GM23248 (cell line): Measurements from ENCODE around the gene GOLGA1. TPM values are rescaled to one million over a fixed set of nuclear protein-coding genes. Genes with fewer than 3 reads are reported as not detected.

Source experiments
- DNase-seq: peaks from one replicate; pipeline ENCODE4 v3.0.0-alpha.2; 2015
- H2AFZ ChIP-seq: fragments of 200-600 bp; sonication (generic); 2 replicates; pipeline ENCODE4 v1.6.1; 2016; ENCODE audit warnings: antibody characterized with exemption
- H3F3A ChIP-seq: fragments of 200-600 bp; sonication (generic); 2 replicates; pipeline ENCODE4 v1.6.1; 2016; ENCODE audit warnings: mild to moderate bottlenecking, antibody characterized with exemption, mixed run types; ENCODE audit not compliant: insufficient read depth
- H3K27ac ChIP-seq: fragments of 200-600 bp; sonication (generic); 2 replicates; pipeline ENCODE4 v1.5.1; 2016; ENCODE audit warnings: mild to moderate bottlenecking
- H3K27me3 ChIP-seq: fragments of 200-600 bp; sonication (generic); replicated peaks from 2 replicates; pipeline ENCODE4 v1.6.1; 2016; ENCODE audit warnings: mild to moderate bottlenecking; ENCODE audit not compliant: insufficient read depth
- H3K36me3 ChIP-seq: fragments of 200-600 bp; sonication (generic); 2 replicates; pipeline ENCODE4 v1.6.1; 2016; ENCODE audit warnings: low read depth, mild to moderate bottlenecking
- H3K4me1 ChIP-seq: fragments of 200-600 bp; sonication (generic); 2 replicates; pipeline ENCODE4 v1.6.1; 2016; ENCODE audit warnings: mild to moderate bottlenecking; ENCODE audit not compliant: insufficient read depth
- H3K4me2 ChIP-seq: fragments of 200-600 bp; sonication (generic); one replicate; pipeline ENCODE4 v1.6.1; 2016; ENCODE audit warnings: mild to moderate bottlenecking; ENCODE audit not compliant: unreplicated experiment
- H3K4me3 ChIP-seq: fragments of 200-600 bp; sonication (generic); 2 replicates; pipeline ENCODE4 v1.5.1; 2016; ENCODE audit warnings: mild to moderate bottlenecking
- H3K79me2 ChIP-seq: fragments of 200-600 bp; sonication (generic); 2 replicates; pipeline ENCODE4 v1.6.1; 2016; ENCODE audit warnings: mild to moderate bottlenecking; ENCODE audit not compliant: insufficient read depth
- H3K9ac ChIP-seq: fragments of 200-600 bp; sonication (generic); 2 replicates; pipeline ENCODE4 v1.6.1; 2016; ENCODE audit warnings: mild to moderate bottlenecking
- H3K9me2 ChIP-seq: fragments of 200-600 bp; sonication (generic); 2 replicates; pipeline ENCODE4 v1.6.1; 2016; ENCODE audit warnings: mixed run types, mild to moderate bottlenecking, moderate library complexity; ENCODE audit not compliant: insufficient read depth
- H3K9me3 ChIP-seq: fragments of 200-600 bp; sonication (generic); one replicate; pipeline ENCODE4 v1.6.1; 2017; ENCODE audit warnings: low read depth
- H4K20me1 ChIP-seq: fragments of 200-600 bp; sonication (generic); 2 replicates; pipeline ENCODE4 v1.6.0; 2016; ENCODE audit not compliant: insufficient read depth
- EZH2 ChIP-seq: fragments of 200-600 bp; sonication (generic); IDR thresholded peaks from 2 replicates; pipeline ENCODE4 v1.6.1; 2018; ENCODE audit warnings: antibody characterized with exemption, mild to moderate bottlenecking; ENCODE audit not compliant: insufficient read depth, poor library complexity, severe bottlenecking
- EZH2phosphoT487 ChIP-seq: fragments of 200-600 bp; sonication (generic); IDR thresholded peaks from 2 replicates; pipeline ENCODE4 v1.6.1; 2018; ENCODE audit warnings: antibody characterized with exemption, moderate library complexity, mild to moderate bottlenecking, low read depth; ENCODE audit not compliant: insufficient read depth
- WGBS, 2 experiments: methylation state at CpG; one replicate each; pipeline ENCODE4 v1.1.6; 2015 to 2017; ENCODE audit warnings: low lambda C conversion rate in 2 of 2, low coverage in 1 of 2; ENCODE audit errors: missing lambda C conversion rate in 2 of 2; 5-methylcytosine and 5-hydroxymethylcytosine counted together
- in situ Hi-C: fragments of 300-500 bp; cut with MboI; formaldehyde crosslinking; loops from 2 replicates; pipeline ENCODE4 v1.15.0; 2020
- polyA plus RNA-seq: library from polyadenylated mRNA; unstranded; fragments of >200 nt; fragmentation: Nextera tagmentation; extraction: Ambion mirVana; gene quantifications from 2 replicates; pipeline ENCODE4 v1.2.1, GENCODE V29; 2016
- small RNA-seq: library from RNA; depleted of rRNA; stranded (forward); fragments of <200 nt; gene quantifications from one replicate; pipeline ENCODE3, GENCODE V24; 2014; ENCODE audit warnings: low read depth, low replicate concordance
- total RNA-seq: library from RNA; depleted of rRNA; stranded (reverse); fragments of >200 nt; shearing (Covaris generic); gene quantifications from 2 replicates; pipeline ENCODE4 v1.2.3, GENCODE V29; 2014; rRNA removed

GOLGA1 gene
- total and polyA plus RNA-seq, 2 experiments from 2014 or later: 12.4 to 15.3 TPM

GRCh38 chr9:124828489-124829333 is 112.2 kb downstream of the GOLGA1 start:
- H3F3A ChIP-seq: peaks cover 3% of the 10 kb centered on the region; the same call in 1 of the 2 replicates
- no peak overlapping the region for H3K4me3 ChIP-seq
- H4K20me1 ChIP-seq: no peaks in the 10 kb centered on the region
- no peaks in the 10 kb centered on the region for H3K9me2 ChIP-seq
- H3K9ac ChIP-seq: no peak overlapping the region
- H3K27ac ChIP-seq: no peak overlapping the region
- no peak overlapping the region for H3K4me2 ChIP-seq
- H3K4me1 ChIP-seq: peaks cover 11% of the 10 kb centered on the region
- no peaks in the 10 kb centered on the region for H3K79me2 ChIP-seq
- WGBS, 2 experiments: 51 to 60% methylated on average over 2 of the region's 2 CpGs
- no peak overlapping the region for H2AFZ ChIP-seq
- H3K27me3 ChIP-seq: no peaks in the 10 kb centered on the region
- H3K9me3 ChIP-seq: no peaks in the 10 kb centered on the region
- in situ Hi-C loops: no loop called here
- no peaks in the 10 kb centered on the region for H3K36me3 ChIP-seq
- no peak for DNase-seq
- TF ChIP-seq EZH2phosphoT487: no peak
- no peak for TF ChIP-seq EZH2

Small RNA genes within 50 kb of the gene (small RNA-seq; reads per million reads assigned to genes)
- not detected for gene RNU4-82P

Other genes starting within 250 kb of the GOLGA1 start
- gene NR6A1, start 169.8 kb downstream of the GOLGA1 start, total RNA-seq: not detected in 2 replicates
- 0.06 and 0.16 TPM in 2 replicates for gene NR6A1, start 169.8 kb downstream of the GOLGA1 start, polyA plus RNA-seq
- gene OLFML2A, start 163.9 kb downstream of the GOLGA1 start, total RNA-seq: 0.11 and 0.38 TPM in 2 replicates
- gene OLFML2A, start 163.9 kb downstream of the GOLGA1 start, polyA plus RNA-seq: 0.08 and 0.14 TPM in 2 replicates
- not detected in 2 replicates for gene WDR38, start 87.6 kb downstream of the GOLGA1 start, total RNA-seq
- gene WDR38, start 87.6 kb downstream of the GOLGA1 start, polyA plus RNA-seq: not detected in 2 replicates
- gene RPL35, start 79.1 kb downstream of the GOLGA1 start, total RNA-seq: 1,199 and 1,347 TPM in 2 replicates
- gene RPL35, start 79.1 kb downstream of the GOLGA1 start, polyA plus RNA-seq: 1,193 and 1,202 TPM in 2 replicates
- gene ARPC5L, start 79.0 kb downstream of the GOLGA1 start, total RNA-seq: 21.9 and 31.5 TPM in 2 replicates
- 75.0 and 77.6 TPM in 2 replicates for gene ARPC5L, start 79.0 kb downstream of the GOLGA1 start, polyA plus RNA-seq
- 2.9 and 3.0 TPM in 2 replicates for gene SCAI, start 202.4 kb upstream of the GOLGA1 start, total RNA-seq
- 1.7 and 3.0 TPM in 2 replicates for gene SCAI, start 202.4 kb upstream of the GOLGA1 start, polyA plus RNA-seq
- gene PPP6C, start 248.7 kb upstream of the GOLGA1 start, total RNA-seq: 23.5 and 27.5 TPM in 2 replicates
- 30.1 and 31.8 TPM in 2 replicates for gene PPP6C, start 248.7 kb upstream of the GOLGA1 start, polyA plus RNA-seq